Suprapubic skin (tissue), 4 donors: ENCODE measurements around the gene LLGL1. TPM values are rescaled to one million over a fixed set of nuclear protein-coding genes. Genes with fewer than 3 reads are reported as not detected.

Experiments
- DNase-seq, 2 donors: peaks; one replicate each; pipeline ENCODE4 v3.0.0-alpha.2; 2019; ENCODE audit warnings: low spot score in 2 of 2
- H3K27ac ChIP-seq: fragments of 200-600 bp; sonication (generic); one replicate; pipeline ENCODE4 v1.5.1; 2019
- H3K27me3 ChIP-seq: fragments of 200-600 bp; sonication (generic); one replicate; pipeline ENCODE4 v1.5.1; 2019
- H3K36me3 ChIP-seq: fragments of 200-600 bp; sonication (generic); one replicate; pipeline ENCODE4 v1.5.1; 2019
- H3K4me1 ChIP-seq: fragments of 200-600 bp; sonication (generic); one replicate; pipeline ENCODE4 v1.5.1; 2019
- H3K4me3 ChIP-seq: fragments of 200-600 bp; sonication (generic); one replicate; pipeline ENCODE4 v1.5.1; 2019; ENCODE audit warnings: mild to moderate bottlenecking
- H3K9me3 ChIP-seq: fragments of 200-600 bp; sonication (generic); one replicate; pipeline ENCODE4 v1.5.1; 2019
- EP300 ChIP-seq: sonication (generic); formaldehyde crosslinking; IDR thresholded peaks from one replicate; pipeline ENCODE4 v1.6.1; 2017; ENCODE audit warnings: antibody characterized with exemption
- POLR2A ChIP-seq, 2 donors: fragments of 450-650 bp; IDR thresholded peaks; one replicate each; pipeline ENCODE4 v1.6.1; 2017; ENCODE audit warnings: antibody characterized with exemption in 2 of 2, mild to moderate bottlenecking in 2 of 2, moderate library complexity in 2 of 2
- POLR2AphosphoS5 ChIP-seq, 3 donors: sonication (generic); formaldehyde crosslinking; IDR thresholded peaks; one replicate each; pipeline ENCODE4 v1.6.1; 2017; ENCODE audit warnings: antibody characterized with exemption in 3 of 3
- WGBS: methylation state at CpG from one replicate; pipeline ENCODE4 v1.1.5; 2018; 5-methylcytosine and 5-hydroxymethylcytosine counted together
- total RNA-seq, 4 donors: library from RNA; depleted of rRNA; stranded (reverse); fragments of >200 nt; gene quantifications; one replicate each; pipeline ENCODE4 v1.1.0, GENCODE V29; 2016
- TF ChIP-seq, protein P1 (sequence below), 2 donors: fragments of 200-600 bp in 1 of 2; fragments of 450-650 bp in 1 of 2; sonication (generic) in 1 of 2; IDR thresholded peaks; one replicate each; pipeline ENCODE4 v1.5.1; 2016 to 2019; ENCODE audit warnings: antibody characterized with exemption in 2 of 2, mild to moderate bottlenecking in 1 of 2, moderate library complexity in 1 of 2

The LLGL1 gene
- total RNA-seq, 4 donors from 2014 or later, result 27.7 to 37.1 (median 32.8) TPM

DNA sequence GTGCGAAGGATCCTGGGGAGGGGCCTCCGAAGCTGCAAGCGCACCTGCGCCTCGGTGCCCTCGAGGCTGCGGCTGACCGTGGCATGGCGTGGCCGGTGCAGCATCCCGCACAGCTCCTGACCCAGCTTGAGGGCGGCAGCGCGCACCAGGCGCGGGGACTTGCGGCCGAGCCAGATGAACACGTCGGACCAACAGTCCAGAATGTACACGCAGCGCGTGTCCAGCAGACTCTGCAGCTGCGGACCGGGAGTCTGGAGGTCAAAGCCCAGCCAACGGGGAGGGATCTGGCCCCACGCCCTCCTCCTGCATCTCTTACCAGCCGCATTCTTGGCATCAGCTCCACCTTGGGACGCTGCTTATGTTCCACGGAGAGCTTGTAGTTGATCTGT lies 22.2 kb downstream of the LLGL1 start:
- WGBS, result 63% methylated on average over 3 of the region's 30 CpGs
- no peak for DNase-seq
- H3K27ac ChIP-seq, result peak overlapping the region; percentile 43
- TF ChIP-seq POLR2A (IDR thresholded peaks at IDR 0.05), result no peak
- H3K27me3 ChIP-seq, result no peaks in the 10 kb centered on the region
- H3K9me3 ChIP-seq, result no peaks in the 10 kb centered on the region
- H3K4me3 ChIP-seq, result no peak overlapping the region
- H3K36me3 ChIP-seq, result peaks cover 84% of the 10 kb centered on the region
- H3K4me1 ChIP-seq, result peaks cover 43% of the 10 kb centered on the region

- TF ChIP-seq, protein P1, sequence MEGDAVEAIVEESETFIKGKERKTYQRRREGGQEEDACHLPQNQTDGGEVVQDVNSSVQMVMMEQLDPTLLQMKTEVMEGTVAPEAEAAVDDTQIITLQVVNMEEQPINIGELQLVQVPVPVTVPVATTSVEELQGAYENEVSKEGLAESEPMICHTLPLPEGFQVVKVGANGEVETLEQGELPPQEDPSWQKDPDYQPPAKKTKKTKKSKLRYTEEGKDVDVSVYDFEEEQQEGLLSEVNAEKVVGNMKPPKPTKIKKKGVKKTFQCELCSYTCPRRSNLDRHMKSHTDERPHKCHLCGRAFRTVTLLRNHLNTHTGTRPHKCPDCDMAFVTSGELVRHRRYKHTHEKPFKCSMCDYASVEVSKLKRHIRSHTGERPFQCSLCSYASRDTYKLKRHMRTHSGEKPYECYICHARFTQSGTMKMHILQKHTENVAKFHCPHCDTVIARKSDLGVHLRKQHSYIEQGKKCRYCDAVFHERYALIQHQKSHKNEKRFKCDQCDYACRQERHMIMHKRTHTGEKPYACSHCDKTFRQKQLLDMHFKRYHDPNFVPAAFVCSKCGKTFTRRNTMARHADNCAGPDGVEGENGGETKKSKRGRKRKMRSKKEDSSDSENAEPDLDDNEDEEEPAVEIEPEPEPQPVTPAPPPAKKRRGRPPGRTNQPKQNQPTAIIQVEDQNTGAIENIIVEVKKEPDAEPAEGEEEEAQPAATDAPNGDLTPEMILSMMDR (IDR thresholded peaks at IDR 0.05), result peak; percentile 24 to 56
- no peak for TF ChIP-seq POLR2AphosphoS5 (IDR thresholded peaks at IDR 0.05)
- TF ChIP-seq EP300, result no peak
- Histone ChIP-seq H3K36me3 (peaks cover 85% of the 10 kb centered on the region), H3K4me3 (no peak overlapping the region), H3K9me3 (no peaks in the 10 kb centered on the region), H3K27ac (no peak overlapping the region), H3K27me3 (no peaks in the 10 kb centered on the region), H3K4me1 (peaks cover 43% of the 10 kb centered on the region)
- 21% methylated on average over 9 of the region's 9 CpGs for WGBS
- DNase-seq, result no peak
Measured at GRCh38 chr17:18248300-18248731, 22.9 kb downstream of the LLGL1 start.

DNA sequence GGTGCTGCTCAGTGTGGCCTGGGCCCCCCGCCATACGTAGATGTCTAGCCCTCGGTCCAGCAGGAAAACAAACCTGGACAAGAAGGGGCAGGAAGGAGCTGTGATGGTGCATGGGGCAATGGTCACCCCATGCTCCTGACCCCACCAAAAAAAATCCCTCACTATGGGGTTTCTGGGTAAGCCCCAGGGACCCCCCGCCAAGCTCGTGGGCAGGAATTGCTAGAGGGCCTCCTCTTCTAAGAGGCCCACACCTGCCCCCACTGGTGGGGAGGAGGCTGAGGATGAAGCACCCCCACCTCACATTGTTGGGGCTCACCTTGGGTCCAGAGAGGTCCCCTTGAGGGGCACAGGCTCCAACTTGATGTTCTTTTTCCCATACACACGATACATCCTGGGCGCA lies 23.4 kb downstream of the LLGL1 start:
- WGBS, result 77% methylated on average over 5 of the region's 7 CpGs
- no peaks in the 10 kb centered on the region for H3K9me3 ChIP-seq
- H3K27me3 ChIP-seq, result no peaks in the 10 kb centered on the region
- H3K36me3 ChIP-seq, result peaks cover 85% of the 10 kb centered on the region
- H3K27ac ChIP-seq, result no peak overlapping the region
- TF ChIP-seq POLR2AphosphoS5 (IDR thresholded peaks at IDR 0.05) (no peak), EP300 (no peak), POLR2A (IDR thresholded peaks at IDR 0.05) (no peak)
- TF ChIP-seq, protein P1 (IDR thresholded peaks at IDR 0.05), result no peak
- no peak overlapping the region for H3K4me3 ChIP-seq
- no peak for DNase-seq
- peaks cover 43% of the 10 kb centered on the region for H3K4me1 ChIP-seq

DNA sequence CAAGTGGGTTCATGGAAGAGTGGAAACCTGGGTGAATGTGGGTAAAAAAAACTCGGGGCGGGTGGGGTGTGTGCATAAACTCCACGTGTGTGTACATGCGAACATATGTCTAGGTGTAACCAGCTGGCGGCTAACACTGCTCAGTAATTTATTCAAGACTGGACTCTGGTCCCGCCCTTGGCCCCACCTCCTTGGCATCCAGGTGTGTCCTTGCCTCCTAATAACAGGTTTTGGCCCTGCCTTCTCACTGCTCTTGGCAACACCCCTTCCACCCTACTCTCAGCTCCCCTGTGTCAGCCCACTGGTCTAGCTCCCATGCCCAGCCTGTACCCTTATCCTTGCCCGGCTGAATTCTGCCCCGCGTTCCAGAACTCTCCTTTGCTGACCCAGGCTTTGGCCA lies 24.8 kb downstream of the LLGL1 start:
- Histone ChIP-seq H3K36me3 (peaks cover 86% of the 10 kb centered on the region), H3K4me1 (peaks cover 41% of the 10 kb centered on the region)
- no peak for DNase-seq

DNA sequence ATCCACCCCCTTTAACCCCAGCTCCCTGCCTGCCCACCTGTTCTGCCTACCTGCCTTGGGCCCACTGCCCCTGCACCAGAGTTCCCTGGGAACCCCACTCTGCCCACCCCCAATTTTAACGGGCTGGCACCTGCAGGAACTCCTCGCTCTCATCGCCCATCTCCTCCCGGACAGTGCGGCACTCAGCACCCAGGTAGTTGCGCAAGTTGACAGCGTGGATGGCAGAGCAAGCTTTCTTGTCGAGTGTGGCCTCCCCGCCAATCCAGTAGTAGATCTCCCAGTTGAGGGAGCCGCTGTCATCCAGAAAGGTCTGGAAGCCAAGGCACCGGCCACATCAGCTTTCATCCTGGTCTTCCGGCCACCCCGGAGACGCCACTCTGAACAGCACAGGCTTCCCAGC lies 25.3 kb downstream of the LLGL1 start:
- Histone ChIP-seq H3K4me3 (no peak overlapping the region), H3K9me3 (no peaks in the 10 kb centered on the region), H3K27me3 (no peaks in the 10 kb centered on the region), H3K36me3 (peaks cover 86% of the 10 kb centered on the region), H3K4me1 (peaks cover 39% of the 10 kb centered on the region), H3K27ac (no peak overlapping the region)
- TF ChIP-seq, protein P1 (IDR thresholded peaks at IDR 0.05), result no peak
- TF ChIP-seq EP300 (no peak), POLR2A (IDR thresholded peaks at IDR 0.05) (no peak), POLR2AphosphoS5 (IDR thresholded peaks at IDR 0.05) (no peak)
- WGBS, result 85% methylated on average over 11 of the region's 14 CpGs
- no peak for DNase-seq

More for the DNA sequence above, 24.8 kb downstream of the LLGL1 start:
- TF ChIP-seq POLR2A (IDR thresholded peaks at IDR 0.05), result no peak
- TF ChIP-seq EP300, result no peak
- no peak for TF ChIP-seq POLR2AphosphoS5 (IDR thresholded peaks at IDR 0.05)
- TF ChIP-seq, protein P1 (IDR thresholded peaks at IDR 0.05), result no peak
- H3K4me3 ChIP-seq, result no peak overlapping the region
- H3K27me3 ChIP-seq, result no peaks in the 10 kb centered on the region
- H3K9me3 ChIP-seq, result no peaks in the 10 kb centered on the region
- WGBS, result 60% methylated on average over 9 of the region's 9 CpGs
- H3K27ac ChIP-seq, result no peak overlapping the region

- Histone ChIP-seq H3K9me3 (no peaks in the 10 kb centered on the region), H3K36me3 (peaks cover 84% of the 10 kb centered on the region), H3K4me3 (no peak overlapping the region), H3K27ac (no peak overlapping the region), H3K4me1 (peaks cover 37% of the 10 kb centered on the region), H3K27me3 (no peaks in the 10 kb centered on the region)
- DNase-seq, result no peak
- WGBS, result 77% methylated on average over 13 of the region's 15 CpGs
- TF ChIP-seq POLR2A (IDR thresholded peaks at IDR 0.05), result no peak
- TF ChIP-seq, protein P1 (IDR thresholded peaks at IDR 0.05), result no peak
Measured at GRCh38 chr17:18251204-18251603, 25.8 kb downstream of the LLGL1 start.
